ENCODE measurements around the gene KRTAP10-12.

DNA sequence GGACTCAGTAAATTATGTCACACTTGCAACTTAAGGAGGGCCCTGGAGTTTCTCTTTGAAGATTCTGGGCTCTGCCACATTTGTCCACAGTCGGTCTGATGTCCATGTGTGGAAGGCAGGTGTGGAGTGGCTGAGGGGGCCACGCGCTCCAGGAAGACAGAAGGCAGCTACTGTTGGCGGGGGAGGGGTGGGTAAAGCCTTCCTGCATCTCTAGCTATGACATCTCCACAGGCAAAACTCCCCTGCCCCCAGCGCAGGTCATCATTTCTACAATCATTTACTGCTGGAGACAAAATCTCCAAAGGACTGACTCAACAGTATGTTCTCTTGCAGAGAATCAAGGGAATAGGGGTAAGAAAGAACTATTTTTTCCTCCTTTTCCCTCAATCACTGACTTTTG is 25.8 kb downstream of the KRTAP10-12 start:
- TF ChIP-seq, protein P1, sequence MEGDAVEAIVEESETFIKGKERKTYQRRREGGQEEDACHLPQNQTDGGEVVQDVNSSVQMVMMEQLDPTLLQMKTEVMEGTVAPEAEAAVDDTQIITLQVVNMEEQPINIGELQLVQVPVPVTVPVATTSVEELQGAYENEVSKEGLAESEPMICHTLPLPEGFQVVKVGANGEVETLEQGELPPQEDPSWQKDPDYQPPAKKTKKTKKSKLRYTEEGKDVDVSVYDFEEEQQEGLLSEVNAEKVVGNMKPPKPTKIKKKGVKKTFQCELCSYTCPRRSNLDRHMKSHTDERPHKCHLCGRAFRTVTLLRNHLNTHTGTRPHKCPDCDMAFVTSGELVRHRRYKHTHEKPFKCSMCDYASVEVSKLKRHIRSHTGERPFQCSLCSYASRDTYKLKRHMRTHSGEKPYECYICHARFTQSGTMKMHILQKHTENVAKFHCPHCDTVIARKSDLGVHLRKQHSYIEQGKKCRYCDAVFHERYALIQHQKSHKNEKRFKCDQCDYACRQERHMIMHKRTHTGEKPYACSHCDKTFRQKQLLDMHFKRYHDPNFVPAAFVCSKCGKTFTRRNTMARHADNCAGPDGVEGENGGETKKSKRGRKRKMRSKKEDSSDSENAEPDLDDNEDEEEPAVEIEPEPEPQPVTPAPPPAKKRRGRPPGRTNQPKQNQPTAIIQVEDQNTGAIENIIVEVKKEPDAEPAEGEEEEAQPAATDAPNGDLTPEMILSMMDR (IDR thresholded peaks at IDR 0.05; ENCODE audit: low read depth, low read length, missing input control) = no peak
- TF ChIP-seq MAX (IDR thresholded peaks at IDR 0.05) = no peak
- TF ChIP-seq JUND (IDR thresholded peaks at IDR 0.05) = no peak
- no peak for TF ChIP-seq YY1 (IDR thresholded peaks at IDR 0.05)
- TF ChIP-seq, protein P2, sequence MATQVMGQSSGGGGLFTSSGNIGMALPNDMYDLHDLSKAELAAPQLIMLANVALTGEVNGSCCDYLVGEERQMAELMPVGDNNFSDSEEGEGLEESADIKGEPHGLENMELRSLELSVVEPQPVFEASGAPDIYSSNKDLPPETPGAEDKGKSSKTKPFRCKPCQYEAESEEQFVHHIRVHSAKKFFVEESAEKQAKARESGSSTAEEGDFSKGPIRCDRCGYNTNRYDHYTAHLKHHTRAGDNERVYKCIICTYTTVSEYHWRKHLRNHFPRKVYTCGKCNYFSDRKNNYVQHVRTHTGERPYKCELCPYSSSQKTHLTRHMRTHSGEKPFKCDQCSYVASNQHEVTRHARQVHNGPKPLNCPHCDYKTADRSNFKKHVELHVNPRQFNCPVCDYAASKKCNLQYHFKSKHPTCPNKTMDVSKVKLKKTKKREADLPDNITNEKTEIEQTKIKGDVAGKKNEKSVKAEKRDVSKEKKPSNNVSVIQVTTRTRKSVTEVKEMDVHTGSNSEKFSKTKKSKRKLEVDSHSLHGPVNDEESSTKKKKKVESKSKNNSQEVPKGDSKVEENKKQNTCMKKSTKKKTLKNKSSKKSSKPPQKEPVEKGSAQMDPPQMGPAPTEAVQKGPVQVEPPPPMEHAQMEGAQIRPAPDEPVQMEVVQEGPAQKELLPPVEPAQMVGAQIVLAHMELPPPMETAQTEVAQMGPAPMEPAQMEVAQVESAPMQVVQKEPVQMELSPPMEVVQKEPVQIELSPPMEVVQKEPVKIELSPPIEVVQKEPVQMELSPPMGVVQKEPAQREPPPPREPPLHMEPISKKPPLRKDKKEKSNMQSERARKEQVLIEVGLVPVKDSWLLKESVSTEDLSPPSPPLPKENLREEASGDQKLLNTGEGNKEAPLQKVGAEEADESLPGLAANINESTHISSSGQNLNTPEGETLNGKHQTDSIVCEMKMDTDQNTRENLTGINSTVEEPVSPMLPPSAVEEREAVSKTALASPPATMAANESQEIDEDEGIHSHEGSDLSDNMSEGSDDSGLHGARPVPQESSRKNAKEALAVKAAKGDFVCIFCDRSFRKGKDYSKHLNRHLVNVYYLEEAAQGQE (IDR thresholded peaks at IDR 0.05) = no peak
- TF ChIP-seq TAF1 (conservative IDR thresholded peaks at IDR 0.05) = no peak
- TF ChIP-seq EGR1 (IDR thresholded peaks at IDR 0.05; ENCODE audit: low read depth in 2 of 2) = no peak
- TF ChIP-seq, protein P3, sequence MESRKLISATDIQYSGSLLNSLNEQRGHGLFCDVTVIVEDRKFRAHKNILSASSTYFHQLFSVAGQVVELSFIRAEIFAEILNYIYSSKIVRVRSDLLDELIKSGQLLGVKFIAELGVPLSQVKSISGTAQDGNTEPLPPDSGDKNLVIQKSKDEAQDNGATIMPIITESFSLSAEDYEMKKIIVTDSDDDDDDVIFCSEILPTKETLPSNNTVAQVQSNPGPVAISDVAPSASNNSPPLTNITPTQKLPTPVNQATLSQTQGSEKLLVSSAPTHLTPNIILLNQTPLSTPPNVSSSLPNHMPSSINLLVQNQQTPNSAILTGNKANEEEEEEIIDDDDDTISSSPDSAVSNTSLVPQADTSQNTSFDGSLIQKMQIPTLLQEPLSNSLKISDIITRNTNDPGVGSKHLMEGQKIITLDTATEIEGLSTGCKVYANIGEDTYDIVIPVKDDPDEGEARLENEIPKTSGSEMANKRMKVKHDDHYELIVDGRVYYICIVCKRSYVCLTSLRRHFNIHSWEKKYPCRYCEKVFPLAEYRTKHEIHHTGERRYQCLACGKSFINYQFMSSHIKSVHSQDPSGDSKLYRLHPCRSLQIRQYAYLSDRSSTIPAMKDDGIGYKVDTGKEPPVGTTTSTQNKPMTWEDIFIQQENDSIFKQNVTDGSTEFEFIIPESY (IDR thresholded peaks at IDR 0.05) = no peak
- no peak for TF ChIP-seq GABPA (IDR thresholded peaks at IDR 0.05 in 1 of 2, conservative IDR thresholded peaks at IDR 0.05 in 1 of 2)
- no peak for TF ChIP-seq RXRA (IDR thresholded peaks at IDR 0.05)
- no peak for TF ChIP-seq RAD21 (IDR thresholded peaks at IDR 0.05)
- TF ChIP-seq SP1 (IDR thresholded peaks at IDR 0.05) = no peak
- TF ChIP-seq FOXA1 (IDR thresholded peaks at IDR 0.05) = no peak
- no peak for TF ChIP-seq HNF4G (IDR thresholded peaks at IDR 0.05)
